ENCODE measurements around the gene PARP2.

GRCh38 chr14:20350860-20351259 lies 7.4 kb downstream of the PARP2 start:
- no peak for TF ChIP-seq ZNF584 (CRISPR knock-in tag; IDR thresholded peaks at IDR 0.05; ENCODE audit: low read depth)
- peak in 1 of 3 experiments; percentile 26; a peak in 2 of 6 replicates for TF ChIP-seq CTCF (IDR thresholded peaks at IDR 0.05 in 2 of 3, conservative IDR thresholded peaks at IDR 0.05 in 1 of 3; ENCODE audit: insufficient read depth in 2 of 3, low read depth in 1 of 3, low read length in 3 of 3)
- no peak for TF ChIP-seq STAT6 (CRISPR knock-in tag; IDR thresholded peaks at IDR 0.05)
- no peak for TF ChIP-seq SP1 (CRISPR knock-in tag; IDR thresholded peaks at IDR 0.05)
- TF ChIP-seq ZNF699 (CRISPR knock-in tag; IDR thresholded peaks at IDR 0.05; ENCODE audit: insufficient replicate concordance), result no peak

Measured in K562 (cell line).